HG03354 (cell line): ENCODE data around the gene COX4I1.
A peak's percentile ranks its signal among the peaks of the same experiment; 100 is the strongest.

Experiments used
- ATAC-seq: cut with Tn5 transposase; IDR thresholded peaks from one replicate; pipeline ENCODE4 v1.9.1; 2021; ENCODE audit warnings: mild to moderate bottlenecking; ENCODE audit not compliant: unreplicated experiment, poor library complexity, severe bottlenecking

Gene COX4I1

GRCh38 chr16:85799497-85800320, at the start of gene COX4I1, which contains the start of gene EMC8:
TSS of gene COX4I1 (plus strand) at chr16:85799695. CDS start at chr16:85801206, 1,511 bp downstream.
TSS of gene EMC8 (minus strand) at chr16:85799544. CDS start at chr16:85799295, 249 bp downstream.
- ATAC-seq = peak; percentile 83

GRCh38 chr16:85749771-85750145, 49.7 kb upstream of the COX4I1 start:
- ATAC-seq = no peak

- ATAC-seq = no peak
Measured at GRCh38 chr16:85750146-85750826, 49.2 kb upstream of the COX4I1 start.

- peak; percentile 45 for ATAC-seq
Measured at GRCh38 chr16:85750827-85751697, 48.4 kb upstream of the COX4I1 start, which contains the start of gene C16orf74. TSS of gene C16orf74 (minus strand) at chr16:85751096. CDS start at chr16:85735217, 15,879 bp downstream.

GRCh38 chr16:85751698-85752501, 47.6 kb upstream of the COX4I1 start:
- no peak for ATAC-seq

- no peak for ATAC-seq
Measured at GRCh38 chr16:85752511-85753420, 46.7 kb upstream of the COX4I1 start.

- ATAC-seq = no peak
Measured at GRCh38 chr16:85753559-85753958, 45.9 kb upstream of the COX4I1 start.

- ATAC-seq = no peak
Measured at GRCh38 chr16:85753976-85754375, 45.5 kb upstream of the COX4I1 start.

- ATAC-seq = no peak
Measured at GRCh38 chr16:85754413-85754812, 45.1 kb upstream of the COX4I1 start.

GRCh38 chr16:85755929-85756768, 43.3 kb upstream of the COX4I1 start:
- peak; percentile 45 for ATAC-seq

GRCh38 chr16:85757341-85757822, 42.1 kb upstream of the COX4I1 start:
- ATAC-seq = peak; percentile 31

GRCh38 chr16:85759136-85759535, 40.4 kb upstream of the COX4I1 start:
- ATAC-seq = no peak

GRCh38 chr16:85759631-85760419, 39.7 kb upstream of the COX4I1 start:
- no peak for ATAC-seq

GRCh38 chr16:85761861-85762260, 37.6 kb upstream of the COX4I1 start:
- ATAC-seq = no peak

- no peak for ATAC-seq
Measured at GRCh38 chr16:85762970-85763369, 36.5 kb upstream of the COX4I1 start.

- ATAC-seq = no peak
Measured at GRCh38 chr16:85763616-85764015, 35.9 kb upstream of the COX4I1 start.
